ENCODE measurements around the gene RUVBL2.

The RUVBL2 gene

DNA sequence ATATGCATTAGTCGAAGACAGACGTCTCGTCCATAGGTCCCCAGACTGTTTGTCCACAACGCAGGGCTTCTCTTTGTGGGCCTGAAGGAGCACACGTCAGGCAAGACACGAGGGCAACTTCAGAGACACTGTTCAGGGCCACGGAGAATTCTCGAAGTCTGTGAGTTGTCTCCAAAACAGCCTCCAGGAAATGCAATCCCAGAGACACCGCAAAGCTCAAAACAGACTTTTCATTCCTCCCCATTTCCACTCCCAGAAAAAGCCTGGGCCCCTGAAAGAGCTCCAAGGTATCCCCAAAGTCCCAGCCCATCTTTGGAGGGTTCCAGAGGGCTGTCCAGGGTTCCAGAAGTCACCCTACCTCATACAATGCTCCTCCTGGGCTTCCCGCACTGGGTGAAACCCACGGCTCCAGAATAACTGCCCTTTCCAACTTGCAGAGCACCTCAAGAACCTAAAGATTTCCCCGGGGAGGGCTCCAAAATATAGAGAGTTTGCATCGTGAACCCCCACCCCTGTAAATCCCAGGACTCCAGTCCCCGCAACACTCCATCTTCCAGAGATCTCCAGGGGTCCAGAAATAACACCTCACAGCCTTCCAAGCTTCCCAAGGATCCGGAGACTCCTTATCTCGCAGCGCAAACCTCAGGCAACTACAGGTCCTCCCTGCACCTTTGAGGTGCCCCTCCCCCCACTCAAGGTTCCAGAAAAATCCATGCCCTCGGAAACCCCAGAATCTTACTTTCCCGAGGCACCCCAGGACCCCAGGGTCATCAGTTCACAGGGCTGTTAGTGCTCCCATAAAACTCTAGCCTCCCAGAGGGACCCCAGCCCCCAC, 29.3 kb upstream of the RUVBL2 start:
- TF ChIP-seq, protein P1, sequence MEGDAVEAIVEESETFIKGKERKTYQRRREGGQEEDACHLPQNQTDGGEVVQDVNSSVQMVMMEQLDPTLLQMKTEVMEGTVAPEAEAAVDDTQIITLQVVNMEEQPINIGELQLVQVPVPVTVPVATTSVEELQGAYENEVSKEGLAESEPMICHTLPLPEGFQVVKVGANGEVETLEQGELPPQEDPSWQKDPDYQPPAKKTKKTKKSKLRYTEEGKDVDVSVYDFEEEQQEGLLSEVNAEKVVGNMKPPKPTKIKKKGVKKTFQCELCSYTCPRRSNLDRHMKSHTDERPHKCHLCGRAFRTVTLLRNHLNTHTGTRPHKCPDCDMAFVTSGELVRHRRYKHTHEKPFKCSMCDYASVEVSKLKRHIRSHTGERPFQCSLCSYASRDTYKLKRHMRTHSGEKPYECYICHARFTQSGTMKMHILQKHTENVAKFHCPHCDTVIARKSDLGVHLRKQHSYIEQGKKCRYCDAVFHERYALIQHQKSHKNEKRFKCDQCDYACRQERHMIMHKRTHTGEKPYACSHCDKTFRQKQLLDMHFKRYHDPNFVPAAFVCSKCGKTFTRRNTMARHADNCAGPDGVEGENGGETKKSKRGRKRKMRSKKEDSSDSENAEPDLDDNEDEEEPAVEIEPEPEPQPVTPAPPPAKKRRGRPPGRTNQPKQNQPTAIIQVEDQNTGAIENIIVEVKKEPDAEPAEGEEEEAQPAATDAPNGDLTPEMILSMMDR (IDR thresholded peaks at IDR 0.05) = no peak
- TF ChIP-seq ZFX (IDR thresholded peaks at IDR 0.05; ENCODE audit: borderline replicate concordance) = no peak

DNA sequence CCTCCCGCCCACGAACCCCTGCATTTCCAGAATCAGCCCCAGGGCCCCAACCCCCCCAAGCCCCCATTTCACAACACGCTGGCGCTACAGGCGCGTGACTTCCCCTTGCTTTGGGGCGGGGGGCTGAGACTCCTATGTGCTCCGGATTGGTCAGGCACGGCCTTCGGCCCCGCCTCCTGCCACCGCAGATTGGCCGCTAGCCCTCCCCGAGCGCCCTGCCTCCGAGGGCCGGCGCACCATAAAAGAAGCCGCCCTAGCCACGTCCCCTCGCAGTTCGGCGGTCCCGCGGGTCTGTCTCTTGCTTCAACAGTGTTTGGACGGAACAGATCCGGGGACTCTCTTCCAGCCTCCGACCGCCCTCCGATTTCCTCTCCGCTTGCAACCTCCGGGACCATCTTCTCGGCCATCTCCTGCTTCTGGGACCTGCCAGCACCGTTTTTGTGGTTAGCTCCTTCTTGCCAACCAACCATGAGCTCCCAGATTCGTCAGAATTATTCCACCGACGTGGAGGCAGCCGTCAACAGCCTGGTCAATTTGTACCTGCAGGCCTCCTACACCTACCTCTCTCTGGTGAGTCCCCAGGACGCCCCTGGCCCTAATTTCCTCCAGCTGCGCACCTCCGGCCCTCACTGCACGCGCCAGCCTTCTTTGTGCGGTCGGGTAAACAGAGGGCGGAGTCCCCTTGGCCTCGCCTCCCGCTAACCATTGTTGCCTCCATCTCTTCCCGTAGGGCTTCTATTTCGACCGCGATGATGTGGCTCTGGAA, 28.5 kb upstream of the RUVBL2 start, which contains the start of gene FTL:
FTL (plus strand) TSS at position 270 of the 766 bp plus-strand sequence; CDS start at position 469, 199 bp downstream.
- H3K27ac ChIP-seq = peak within 1 kb of the TSS; percentile 83
- TF ChIP-seq, protein P1 (IDR thresholded peaks at IDR 0.05) = no peak
- no peak for TF ChIP-seq ZFX (IDR thresholded peaks at IDR 0.05; ENCODE audit: borderline replicate concordance)

More for the DNA sequence above, 29.3 kb upstream of the RUVBL2 start:
- peak overlapping the region; percentile 83 for H3K27ac ChIP-seq

DNA sequence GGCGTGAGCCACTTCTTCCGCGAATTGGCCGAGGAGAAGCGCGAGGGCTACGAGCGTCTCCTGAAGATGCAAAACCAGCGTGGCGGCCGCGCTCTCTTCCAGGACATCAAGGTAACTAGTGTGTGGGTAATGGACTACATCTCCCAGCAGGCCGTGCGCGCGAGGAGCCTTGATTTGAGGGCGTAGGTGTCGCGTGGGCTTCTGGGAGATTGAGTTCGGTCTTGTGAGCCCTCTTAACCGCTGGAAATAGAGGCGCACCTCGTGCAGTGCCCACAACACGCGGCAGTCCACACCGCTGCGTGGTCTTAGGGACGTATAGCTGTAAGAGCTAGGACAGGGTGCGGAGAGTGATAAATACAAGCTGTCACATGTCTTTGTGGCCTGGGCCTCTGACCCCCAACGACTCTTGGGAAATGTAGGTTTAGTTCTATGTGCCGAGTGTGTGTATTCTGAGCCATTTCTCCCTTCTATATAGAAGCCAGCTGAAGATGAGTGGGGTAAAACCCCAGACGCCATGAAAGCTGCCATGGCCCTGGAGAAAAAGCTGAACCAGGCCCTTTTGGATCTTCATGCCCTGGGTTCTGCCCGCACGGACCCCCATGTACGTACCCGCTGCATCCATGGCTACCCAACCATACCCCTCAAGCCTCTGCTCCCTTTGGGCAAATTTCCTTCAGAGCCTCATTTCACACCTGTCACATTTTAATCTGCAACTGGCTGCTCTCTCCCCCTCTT, 27.7 kb upstream of the RUVBL2 start:
- peak overlapping the region; percentile 83 for H3K27ac ChIP-seq

DNA sequence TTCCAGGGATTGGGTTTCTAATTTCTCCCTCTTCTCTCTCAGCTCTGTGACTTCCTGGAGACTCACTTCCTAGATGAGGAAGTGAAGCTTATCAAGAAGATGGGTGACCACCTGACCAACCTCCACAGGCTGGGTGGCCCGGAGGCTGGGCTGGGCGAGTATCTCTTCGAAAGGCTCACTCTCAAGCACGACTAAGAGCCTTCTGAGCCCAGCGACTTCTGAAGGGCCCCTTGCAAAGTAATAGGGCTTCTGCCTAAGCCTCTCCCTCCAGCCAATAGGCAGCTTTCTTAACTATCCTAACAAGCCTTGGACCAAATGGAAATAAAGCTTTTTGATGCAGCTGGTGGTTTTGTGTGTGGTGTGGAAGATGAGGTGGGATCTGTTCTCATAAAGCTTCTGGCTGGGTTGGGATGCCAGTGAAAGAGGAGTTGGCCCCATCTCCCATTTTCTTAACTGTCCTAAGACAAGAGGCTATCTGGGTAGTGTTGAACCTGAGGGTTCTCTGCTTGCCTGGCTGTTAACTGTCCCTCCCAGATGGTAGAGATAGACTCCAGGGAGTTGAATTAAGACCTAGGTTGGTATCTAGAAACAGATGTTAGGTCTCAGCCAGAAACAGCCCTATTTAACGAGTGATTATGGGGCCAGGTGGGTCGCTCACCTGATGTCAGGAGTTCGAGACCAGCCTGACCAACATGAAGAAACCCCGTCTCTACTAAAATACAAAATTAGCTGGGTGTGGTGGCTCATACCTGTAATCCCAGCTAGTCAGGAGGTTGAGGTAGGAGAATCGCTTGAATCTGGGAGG, 26.9 kb upstream of the RUVBL2 start:
- peak overlapping the region; percentile 83 for H3K27ac ChIP-seq
- TF ChIP-seq, protein P1 (IDR thresholded peaks at IDR 0.05) = no peak
- TF ChIP-seq ZFX (IDR thresholded peaks at IDR 0.05; ENCODE audit: borderline replicate concordance) = no peak

More for the DNA sequence above, 27.7 kb upstream of the RUVBL2 start:
- TF ChIP-seq, protein P1 (IDR thresholded peaks at IDR 0.05) = no peak
- TF ChIP-seq ZFX (IDR thresholded peaks at IDR 0.05; ENCODE audit: borderline replicate concordance) = no peak

DNA sequence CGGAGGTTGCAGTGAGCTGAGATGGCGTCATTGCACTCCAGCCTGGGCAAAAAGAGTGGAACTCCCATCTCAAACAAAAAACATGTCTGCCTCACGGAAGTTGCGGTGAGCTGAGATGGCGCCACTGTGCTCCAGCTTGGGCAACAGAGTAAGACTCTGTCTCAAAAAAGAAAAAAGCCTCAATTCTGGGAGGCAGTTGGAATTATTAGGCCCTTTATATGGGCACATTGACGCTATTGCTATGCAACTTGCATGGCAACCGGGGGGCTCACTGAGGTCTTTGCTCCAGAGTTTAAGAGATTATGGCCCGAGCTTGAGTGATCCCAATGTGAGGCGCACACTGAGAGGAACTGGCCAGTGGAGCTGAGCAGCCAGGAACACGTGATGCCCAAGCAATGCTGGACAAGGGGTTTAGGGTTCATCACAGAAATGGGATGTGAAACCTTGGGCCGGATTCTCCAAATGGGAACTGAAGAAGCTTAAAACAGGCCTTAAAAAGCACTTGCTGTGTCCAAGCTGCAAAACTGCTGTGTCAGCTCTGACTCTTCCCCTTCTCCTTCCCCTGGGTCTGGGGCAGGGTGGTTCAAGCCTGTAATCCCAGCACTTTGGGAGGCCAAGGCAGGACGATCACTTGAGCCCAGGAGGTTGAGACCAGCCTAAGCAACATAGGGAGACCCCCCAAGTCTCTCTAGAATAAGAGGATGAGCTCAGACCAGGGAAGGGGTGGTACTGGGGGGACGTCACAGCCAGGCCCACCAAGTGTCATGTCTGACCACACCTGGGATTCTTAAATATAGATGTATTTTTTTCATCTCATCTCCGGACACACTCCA, 26.1 kb upstream of the RUVBL2 start:
- TF ChIP-seq, protein P1 (IDR thresholded peaks at IDR 0.05) = no peak
- TF ChIP-seq ZFX (IDR thresholded peaks at IDR 0.05; ENCODE audit: borderline replicate concordance) = no peak
- H3K27ac ChIP-seq = peak overlapping the region; percentile 83
